Measurements from ENCODE around the gene GALNT7. TPM values are rescaled to one million over a fixed set of nuclear protein-coding genes. Genes with fewer than 3 reads are reported as not detected.
"Not testable (repeated sequence)": the region's sequence is repeated elsewhere in the genome, so short reads cannot be mapped to it uniquely, and the experiment has no call there.

Gene GALNT7
- total RNA-seq (2014; rRNA removed; shearing (Covaris generic)): 20.6 and 21.6 TPM in 2 replicates
- polyA plus RNA-seq (2014; cell fraction: nucleus; rRNA removed): 21.0 and 33.0 TPM in 2 replicates

GRCh38 chr4:173168396-173169177 is at the start of gene GALNT7:
Gene GALNT7 (plus strand): TSS chr4:173168811. CDS start chr4:173168836, 25 bp downstream.
- peak; percentile 48 for DNase-seq (ENCODE audit: extremely low read depth, low read depth)

- DNase-seq (ENCODE audit: extremely low read depth, low read depth): not testable (repeated sequence)
Measured at GRCh38 chr4:173118819-173119218, 49.8 kb upstream of the GALNT7 start.

- no peak for DNase-seq (ENCODE audit: extremely low read depth, low read depth)
Measured at GRCh38 chr4:173119818-173120217, 48.8 kb upstream of the GALNT7 start.

GRCh38 chr4:173121076-173121561 is 47.5 kb upstream of the GALNT7 start:
- DNase-seq (ENCODE audit: extremely low read depth, low read depth): no peak

GRCh38 chr4:173124209-173124865 is 44.3 kb upstream of the GALNT7 start:
- no peak for DNase-seq (ENCODE audit: extremely low read depth, low read depth)

GRCh38 chr4:173125216-173125812 is 43.3 kb upstream of the GALNT7 start:
- DNase-seq (ENCODE audit: extremely low read depth, low read depth): no peak

GRCh38 chr4:173128199-173128890 is 40.3 kb upstream of the GALNT7 start:
- DNase-seq (ENCODE audit: extremely low read depth, low read depth): no peak

- DNase-seq (ENCODE audit: extremely low read depth, low read depth): no peak
Measured at GRCh38 chr4:173130687-173131086, 37.9 kb upstream of the GALNT7 start.

- DNase-seq (ENCODE audit: extremely low read depth, low read depth): no peak
Measured at GRCh38 chr4:173134426-173134825, 34.2 kb upstream of the GALNT7 start.

- no peak for DNase-seq (ENCODE audit: extremely low read depth, low read depth)
Measured at GRCh38 chr4:173135241-173135847, 33.3 kb upstream of the GALNT7 start.

- DNase-seq (ENCODE audit: extremely low read depth, low read depth): no peak
Measured at GRCh38 chr4:173138624-173139023, 30.0 kb upstream of the GALNT7 start.

- DNase-seq (ENCODE audit: extremely low read depth, low read depth): no peak
Measured at GRCh38 chr4:173139561-173139960, 29.1 kb upstream of the GALNT7 start.

GRCh38 chr4:173145131-173145530 is 23.5 kb upstream of the GALNT7 start:
- no peak for DNase-seq (ENCODE audit: extremely low read depth, low read depth)

GRCh38 chr4:173146456-173146855 is 22.2 kb upstream of the GALNT7 start:
- no peak for DNase-seq (ENCODE audit: extremely low read depth, low read depth)

- no peak for DNase-seq (ENCODE audit: extremely low read depth, low read depth)
Measured at GRCh38 chr4:173151496-173151895, 17.1 kb upstream of the GALNT7 start.

GRCh38 chr4:173152104-173152503 is 16.5 kb upstream of the GALNT7 start:
- DNase-seq (ENCODE audit: extremely low read depth, low read depth): no peak

GRCh38 chr4:173153445-173153844 is 15.2 kb upstream of the GALNT7 start:
- no peak for DNase-seq (ENCODE audit: extremely low read depth, low read depth)

- no peak for DNase-seq (ENCODE audit: extremely low read depth, low read depth)
Measured at GRCh38 chr4:173159791-173160190, 8.8 kb upstream of the GALNT7 start.

- no peak for DNase-seq (ENCODE audit: extremely low read depth, low read depth)
Measured at GRCh38 chr4:173160871-173161270, 7.7 kb upstream of the GALNT7 start.

GRCh38 chr4:173161311-173161710 is 7.3 kb upstream of the GALNT7 start:
- DNase-seq (ENCODE audit: extremely low read depth, low read depth): no peak

All from NCI-H460 (cell line).